ENCODE measurements around the gene LAMA4.

Gene LAMA4

GRCh38 chr6:112221981-112222852, 32.1 kb downstream of the LAMA4 start:
- Histone ChIP-seq H3K27me3 (ENCODE audit: insufficient read depth, low read depth) (no peaks in the 10 kb centered on the region), H2AFZ (ENCODE audit: low read depth) (no peak overlapping the region), H3K36me3 (ENCODE audit: insufficient read depth) (no peaks in the 10 kb centered on the region), H3K4me1 (ENCODE audit: low read depth, poor library complexity, severe bottlenecking) (no peaks in the 10 kb centered on the region), H3K9ac (no peak overlapping the region), H3K27ac (no peak overlapping the region), H3K4me3 (IDR thresholded peaks at IDR 0.05; ENCODE audit: insufficient read depth, low read depth, low read length) (no peak overlapping the region), H3K4me2 (no peak overlapping the region), H4K20me1 (ENCODE audit: insufficient read depth) (no peaks in the 10 kb centered on the region), H3K79me2 (ENCODE audit: insufficient read depth, low read depth) (no peaks in the 10 kb centered on the region)
- TF ChIP-seq, protein P1, sequence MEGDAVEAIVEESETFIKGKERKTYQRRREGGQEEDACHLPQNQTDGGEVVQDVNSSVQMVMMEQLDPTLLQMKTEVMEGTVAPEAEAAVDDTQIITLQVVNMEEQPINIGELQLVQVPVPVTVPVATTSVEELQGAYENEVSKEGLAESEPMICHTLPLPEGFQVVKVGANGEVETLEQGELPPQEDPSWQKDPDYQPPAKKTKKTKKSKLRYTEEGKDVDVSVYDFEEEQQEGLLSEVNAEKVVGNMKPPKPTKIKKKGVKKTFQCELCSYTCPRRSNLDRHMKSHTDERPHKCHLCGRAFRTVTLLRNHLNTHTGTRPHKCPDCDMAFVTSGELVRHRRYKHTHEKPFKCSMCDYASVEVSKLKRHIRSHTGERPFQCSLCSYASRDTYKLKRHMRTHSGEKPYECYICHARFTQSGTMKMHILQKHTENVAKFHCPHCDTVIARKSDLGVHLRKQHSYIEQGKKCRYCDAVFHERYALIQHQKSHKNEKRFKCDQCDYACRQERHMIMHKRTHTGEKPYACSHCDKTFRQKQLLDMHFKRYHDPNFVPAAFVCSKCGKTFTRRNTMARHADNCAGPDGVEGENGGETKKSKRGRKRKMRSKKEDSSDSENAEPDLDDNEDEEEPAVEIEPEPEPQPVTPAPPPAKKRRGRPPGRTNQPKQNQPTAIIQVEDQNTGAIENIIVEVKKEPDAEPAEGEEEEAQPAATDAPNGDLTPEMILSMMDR (conservative IDR thresholded peaks at IDR 0.05; ENCODE audit: low read depth, low read length): no peak

- no peak overlapping the region for H3K9ac ChIP-seq
- H2AFZ ChIP-seq (ENCODE audit: low read depth): no peak overlapping the region
- H3K79me2 ChIP-seq (ENCODE audit: insufficient read depth, low read depth): no peaks in the 10 kb centered on the region
- H3K4me2 ChIP-seq: no peak overlapping the region
- no peaks in the 10 kb centered on the region for H3K4me1 ChIP-seq (ENCODE audit: low read depth, poor library complexity, severe bottlenecking)
- H3K27me3 ChIP-seq (ENCODE audit: insufficient read depth, low read depth): no peaks in the 10 kb centered on the region
- H3K4me3 ChIP-seq (IDR thresholded peaks at IDR 0.05; ENCODE audit: insufficient read depth, low read depth, low read length): no peak overlapping the region
- H4K20me1 ChIP-seq (ENCODE audit: insufficient read depth): no peaks in the 10 kb centered on the region
- TF ChIP-seq, protein P1 (conservative IDR thresholded peaks at IDR 0.05; ENCODE audit: low read depth, low read length): no peak
- H3K36me3 ChIP-seq (ENCODE audit: insufficient read depth): no peaks in the 10 kb centered on the region
- H3K27ac ChIP-seq: no peak overlapping the region
These were observed 32.8 kb downstream of the LAMA4 start for GRCh38 chr6:112221561-112221960.

DNA sequence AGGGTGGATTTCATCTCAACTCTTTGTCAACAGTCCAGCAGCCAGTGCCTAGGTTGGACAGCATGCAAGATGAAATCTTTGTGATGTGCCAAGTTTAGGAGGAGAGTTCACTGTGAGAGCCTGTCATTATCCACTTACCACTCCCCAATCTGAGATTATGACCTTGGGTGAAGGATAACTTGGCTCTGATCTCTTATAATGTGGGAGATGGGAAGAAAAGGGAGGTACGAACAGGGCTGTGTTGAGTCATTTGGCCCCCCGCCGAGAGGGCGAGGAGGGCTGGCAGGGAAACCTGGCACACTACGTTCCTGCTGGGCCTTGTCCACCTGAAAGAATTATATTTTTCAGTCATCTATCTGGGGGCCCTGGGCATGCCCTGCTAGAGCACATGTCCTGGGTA, 35.8 kb downstream of the LAMA4 start:
- H4K20me1 ChIP-seq (ENCODE audit: insufficient read depth): no peaks in the 10 kb centered on the region
- no peaks in the 10 kb centered on the region for H3K4me1 ChIP-seq (ENCODE audit: low read depth, poor library complexity, severe bottlenecking)
- TF ChIP-seq, protein P1 (conservative IDR thresholded peaks at IDR 0.05; ENCODE audit: low read depth, low read length): no peak
- no peak overlapping the region for H3K27ac ChIP-seq
- H3K79me2 ChIP-seq (ENCODE audit: insufficient read depth, low read depth): no peaks in the 10 kb centered on the region
- no peaks in the 10 kb centered on the region for H3K36me3 ChIP-seq (ENCODE audit: insufficient read depth)
- H3K4me3 ChIP-seq (IDR thresholded peaks at IDR 0.05; ENCODE audit: insufficient read depth, low read depth, low read length): no peak overlapping the region
- no peak overlapping the region for H2AFZ ChIP-seq (ENCODE audit: low read depth)
- no peaks in the 10 kb centered on the region for H3K27me3 ChIP-seq (ENCODE audit: insufficient read depth, low read depth)
- no peak overlapping the region for H3K4me2 ChIP-seq
- no peak overlapping the region for H3K9ac ChIP-seq

DNA sequence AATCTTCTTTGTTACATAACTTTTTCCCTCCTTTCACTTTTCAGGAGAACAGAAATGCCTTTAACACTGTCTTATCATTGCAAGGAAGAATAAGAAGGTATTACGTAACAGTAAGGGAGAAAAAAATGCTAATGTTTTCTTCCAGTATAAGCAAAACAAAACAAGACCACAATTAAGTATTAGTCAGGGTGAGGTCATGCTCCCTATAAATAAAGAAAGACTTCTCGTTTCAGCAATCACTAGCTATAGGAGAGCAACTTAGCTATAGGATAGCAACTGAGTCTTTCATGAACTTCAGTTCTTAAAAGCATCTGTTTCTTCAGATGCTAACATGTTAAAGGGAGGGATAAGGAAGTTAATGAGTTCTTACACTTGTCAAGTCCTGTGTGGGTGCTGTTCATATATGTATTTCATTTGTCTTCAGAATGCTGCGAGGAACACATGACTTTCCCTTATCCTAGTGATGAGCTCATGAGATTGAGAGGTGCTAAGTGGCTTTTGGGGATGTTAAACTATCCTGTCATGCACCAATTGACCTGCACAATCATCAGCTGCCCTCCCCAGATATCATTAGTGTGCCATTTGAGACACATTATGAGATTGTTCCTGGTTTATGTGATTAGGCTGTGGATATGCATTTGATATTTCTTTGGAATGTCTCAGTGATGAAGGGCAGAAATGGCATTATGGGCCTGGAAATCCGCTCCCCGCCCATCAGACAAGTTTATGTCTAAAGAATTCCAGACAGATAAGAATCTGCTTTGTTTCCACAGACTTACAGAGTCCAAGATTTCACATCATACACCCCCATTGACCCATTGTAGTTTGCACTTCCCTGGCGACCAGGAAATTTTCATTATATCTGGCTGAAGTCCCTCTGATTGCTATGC, 37.5 kb downstream of the LAMA4 start:
- Histone ChIP-seq H4K20me1 (ENCODE audit: insufficient read depth) (no peaks in the 10 kb centered on the region), H3K4me3 (IDR thresholded peaks at IDR 0.05; ENCODE audit: insufficient read depth, low read depth, low read length) (no peak overlapping the region), H3K9ac (no peak overlapping the region), H3K27ac (no peak overlapping the region), H3K36me3 (ENCODE audit: insufficient read depth) (no peaks in the 10 kb centered on the region), H2AFZ (ENCODE audit: low read depth) (no peak overlapping the region), H3K79me2 (ENCODE audit: insufficient read depth, low read depth) (no peaks in the 10 kb centered on the region), H3K4me1 (ENCODE audit: low read depth, poor library complexity, severe bottlenecking) (no peaks in the 10 kb centered on the region), H3K4me2 (no peak overlapping the region), H3K27me3 (ENCODE audit: insufficient read depth, low read depth) (no peaks in the 10 kb centered on the region)
- TF ChIP-seq, protein P1 (conservative IDR thresholded peaks at IDR 0.05; ENCODE audit: low read depth, low read length): no peak

Measured in KMS-11 (cell line).